ENCODE data around the gene AKR7A3.

Gene AKR7A3

GRCh38 chr1:19288324-19289241 is at the start of gene AKR7A3:
TSS of gene AKR7A3 (minus strand) at chr1:19288770. CDS start at chr1:19288709, 61 bp downstream.
- DNase-seq = peak in 2 of 4 experiments; percentile 24 to 29

GRCh38 chr1:19338323-19338762 is 49.8 kb upstream of the AKR7A3 start:
- no peak for DNase-seq

- DNase-seq = no peak
Observed at GRCh38 chr1:19337289-19337688, 48.7 kb upstream of the AKR7A3 start.

DNA sequence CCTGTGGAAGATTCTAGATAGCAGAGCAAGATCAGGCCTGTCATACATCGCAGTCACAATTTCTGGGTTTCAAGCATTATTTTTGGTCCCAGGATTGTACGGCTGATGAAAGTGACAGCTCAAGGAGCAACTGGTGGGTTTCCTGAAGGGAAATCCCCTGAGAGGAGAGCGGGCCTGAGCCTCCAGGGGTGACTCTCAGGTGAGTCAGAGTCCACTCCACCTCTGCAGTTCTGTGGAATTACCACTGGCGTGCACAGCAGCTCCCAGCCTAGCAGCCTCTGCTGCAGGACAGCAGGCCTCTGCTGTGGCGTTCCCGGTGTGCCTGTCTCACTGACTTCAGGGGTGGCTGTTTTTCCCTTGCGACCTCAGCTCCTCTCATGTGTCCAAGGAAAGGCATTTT is 48.0 kb upstream of the AKR7A3 start:
- DNase-seq = no peak

- no peak for DNase-seq
Observed at GRCh38 chr1:19333587-19334354, 45.2 kb upstream of the AKR7A3 start.

DNA sequence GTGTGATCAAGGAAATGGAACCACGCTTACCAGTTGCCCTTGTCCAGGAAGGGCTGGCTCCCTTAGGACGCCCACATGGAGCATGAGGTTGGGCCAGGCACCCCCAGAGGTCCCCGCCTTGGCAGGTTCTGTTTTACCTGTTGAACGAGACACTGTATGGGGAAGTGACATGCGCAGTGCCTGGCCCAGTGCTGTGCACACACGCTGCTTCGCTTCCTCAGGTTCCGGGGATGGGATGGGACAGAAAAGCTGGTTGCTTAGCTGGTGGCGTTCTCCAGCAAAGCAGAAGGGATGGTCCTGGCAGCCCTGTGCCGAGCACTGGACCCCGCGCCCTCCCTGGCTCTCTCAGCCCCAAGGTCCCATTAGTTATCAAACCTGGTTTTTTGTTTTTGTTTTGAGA is 44.3 kb upstream of the AKR7A3 start:
- no peak for DNase-seq

DNA sequence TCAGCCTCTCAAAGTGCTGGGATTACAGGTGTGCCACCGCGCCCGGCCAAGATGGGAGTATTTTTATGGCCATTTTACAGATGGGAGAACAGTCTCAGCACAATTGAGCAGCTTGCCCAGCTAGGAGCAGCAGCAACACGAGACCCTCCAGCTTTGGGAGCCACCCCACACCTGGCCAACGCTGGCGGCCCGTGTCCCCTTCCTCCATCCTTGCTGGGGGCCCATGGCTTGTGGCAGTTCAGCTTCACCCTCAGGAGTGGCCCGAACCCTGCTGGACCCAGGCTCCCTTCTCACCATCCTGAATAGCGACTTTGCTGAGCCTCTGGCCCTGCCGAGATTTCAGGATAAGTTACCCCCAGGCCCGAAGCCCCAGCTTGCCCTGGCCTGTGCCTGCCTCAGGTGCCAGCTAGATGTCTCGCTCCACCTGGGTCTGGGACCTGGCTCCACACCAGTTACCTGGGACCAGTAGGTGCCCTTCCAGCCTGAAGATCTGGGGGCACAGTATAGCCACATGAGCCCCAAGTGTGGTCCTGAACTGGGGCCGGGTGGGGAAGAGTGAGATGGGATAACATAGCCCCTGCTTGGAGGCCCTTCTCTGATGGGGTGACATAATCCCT is 42.8 kb upstream of the AKR7A3 start:
- DNase-seq = no peak

- DNase-seq = no peak
Observed at GRCh38 chr1:19330449-19331135, 42.0 kb upstream of the AKR7A3 start.

GRCh38 chr1:19329611-19330010 is 41.0 kb upstream of the AKR7A3 start:
- DNase-seq = no peak

DNA sequence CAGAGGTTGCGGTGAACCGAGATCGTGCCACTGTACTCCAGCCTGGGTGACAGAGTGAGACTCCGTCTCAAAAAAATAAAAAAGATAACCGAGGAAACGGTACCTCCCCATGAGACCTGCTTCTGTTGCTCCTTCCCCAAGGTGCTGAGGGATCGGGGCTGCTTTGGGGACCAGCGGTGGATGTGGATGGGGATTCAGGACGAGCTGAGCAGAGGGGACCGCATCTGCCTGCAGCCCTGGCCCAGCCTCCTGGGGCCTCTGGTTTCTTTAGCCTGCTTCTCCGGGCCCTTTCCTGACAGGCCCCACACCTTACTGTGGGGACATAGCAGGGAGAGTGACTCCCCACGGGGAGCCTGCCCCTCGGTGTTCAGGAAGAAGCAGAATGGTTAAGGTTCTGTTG is 40.6 kb upstream of the AKR7A3 start:
- DNase-seq = no peak

GRCh38 chr1:19328486-19328885 is 39.9 kb upstream of the AKR7A3 start:
- no peak for DNase-seq

DNA sequence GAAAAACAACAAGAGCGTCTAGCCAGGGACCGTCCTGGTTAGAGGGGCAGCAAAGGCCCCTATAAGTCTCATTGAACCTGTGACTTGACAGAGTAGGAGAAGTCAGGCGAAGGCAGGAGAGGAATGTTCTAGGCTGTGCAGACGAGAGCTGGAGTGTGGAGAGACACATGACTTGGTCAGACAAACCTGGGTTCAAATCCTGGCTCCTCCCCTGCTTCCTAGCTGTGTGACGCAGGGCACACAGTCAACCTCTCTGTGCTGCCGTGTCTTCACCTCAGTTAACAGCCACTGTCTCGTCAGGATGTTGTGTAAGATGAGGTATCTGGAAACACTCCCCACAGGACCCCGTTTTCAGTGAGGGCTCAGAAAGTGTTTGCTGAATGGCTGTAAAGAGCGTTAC is 39.2 kb upstream of the AKR7A3 start:
- no peak for DNase-seq

DNA sequence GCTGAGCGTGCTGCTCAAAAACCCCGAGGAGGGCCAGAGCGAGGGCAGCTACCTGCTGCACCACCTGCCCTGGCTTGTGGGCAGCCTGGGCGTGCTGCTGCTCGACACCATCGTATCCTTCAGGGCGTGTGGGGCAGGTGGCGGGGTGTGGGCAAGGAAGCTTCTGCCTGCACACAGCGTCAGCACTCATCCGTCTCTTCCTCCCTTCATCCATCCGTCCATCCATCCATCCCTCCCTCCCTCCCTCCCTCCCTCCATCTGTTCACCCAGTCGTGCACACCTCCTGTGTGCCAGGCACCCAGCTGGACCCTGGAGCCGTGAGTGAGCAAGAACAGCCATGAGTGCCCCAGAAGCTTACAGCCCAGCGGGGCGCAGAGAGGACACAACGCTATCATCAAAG is 38.7 kb upstream of the AKR7A3 start:
- no peak for DNase-seq

DNA sequence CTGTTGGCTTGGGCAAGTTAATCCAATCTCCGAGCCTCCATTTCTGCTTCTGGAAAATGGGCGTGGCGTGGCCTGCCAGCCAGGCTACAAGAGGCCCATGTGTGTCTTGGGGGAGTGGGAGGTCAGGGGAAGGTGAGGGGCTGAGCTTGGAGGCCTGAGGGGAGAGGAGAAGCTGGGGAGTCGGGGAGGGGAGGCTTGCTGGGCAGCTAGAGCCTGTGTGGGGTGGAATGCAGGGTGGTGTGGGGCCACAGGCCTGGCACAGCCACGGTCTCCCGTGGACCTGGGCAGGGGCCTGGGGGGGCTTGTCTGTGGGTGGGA is 38.1 kb upstream of the AKR7A3 start:
- DNase-seq = no peak

GRCh38 chr1:19325958-19326747 is 37.6 kb upstream of the AKR7A3 start:
- no peak for DNase-seq

DNA sequence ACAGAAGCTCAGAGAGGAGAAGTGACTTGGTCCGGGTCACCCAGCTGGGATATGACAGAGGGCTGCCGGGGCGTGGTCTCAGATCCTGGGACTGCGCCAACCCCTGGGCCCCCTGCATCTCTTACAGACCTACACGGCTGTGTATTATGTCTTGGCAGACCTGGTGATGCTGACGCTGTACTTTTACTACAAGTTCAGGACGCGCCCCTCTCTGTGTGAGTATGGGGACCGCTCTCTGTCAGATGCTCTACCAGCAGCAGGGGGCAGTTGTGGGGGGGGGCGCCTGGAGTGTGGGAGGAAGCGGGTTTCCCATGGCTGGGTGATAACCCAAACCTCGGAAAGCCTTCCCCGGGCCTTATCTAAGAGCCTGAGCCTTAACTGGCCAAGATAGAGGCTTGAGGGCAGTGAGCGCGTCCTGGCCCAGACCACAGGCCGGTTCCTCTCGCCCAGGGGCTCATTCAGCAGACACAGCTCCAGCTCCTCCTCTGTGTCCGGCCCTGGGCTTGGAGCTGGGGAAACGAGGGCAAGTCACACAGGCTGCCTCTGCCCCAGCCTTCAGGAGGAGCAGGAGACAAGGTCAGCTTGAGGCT is 36.9 kb upstream of the AKR7A3 start:
- no peak for DNase-seq

- no peak for DNase-seq
Observed at GRCh38 chr1:19324665-19324990, 36.1 kb upstream of the AKR7A3 start.

DNA sequence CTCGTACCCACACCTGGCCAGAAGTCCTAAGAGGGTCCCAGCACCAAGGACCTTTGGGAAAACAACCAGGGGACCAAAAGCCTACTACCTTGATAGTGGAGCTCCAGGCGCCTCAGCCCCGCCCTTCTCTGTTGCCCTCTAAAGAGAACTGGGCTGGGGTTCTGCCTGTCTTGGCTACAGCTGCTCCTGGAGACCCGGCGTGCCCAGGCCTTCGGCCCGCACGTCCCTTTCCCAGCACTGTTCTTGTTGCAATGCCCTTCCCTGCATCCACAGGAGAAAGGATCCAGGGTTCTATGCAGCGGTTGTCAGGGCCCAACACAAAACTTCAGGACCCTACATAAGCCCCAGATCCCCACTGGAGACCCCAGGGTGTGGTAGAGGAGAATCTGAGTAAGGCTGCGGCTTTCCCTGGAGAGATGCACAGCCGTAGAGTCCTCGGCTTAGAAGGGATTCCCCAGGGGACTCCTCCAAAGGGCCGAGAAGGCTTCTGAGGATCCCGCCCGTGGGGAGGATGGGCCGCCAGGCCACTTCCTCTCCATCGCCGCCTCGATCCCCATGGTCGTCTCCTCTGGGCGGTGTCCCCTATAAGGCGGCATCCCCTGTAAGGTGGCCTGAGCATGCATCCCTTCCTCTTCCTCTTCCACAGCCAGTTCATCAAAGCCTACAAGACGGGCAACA is 35.6 kb upstream of the AKR7A3 start:
- no peak for DNase-seq

GRCh38 chr1:19322481-19322880 is 33.9 kb upstream of the AKR7A3 start:
- DNase-seq = no peak

DNA sequence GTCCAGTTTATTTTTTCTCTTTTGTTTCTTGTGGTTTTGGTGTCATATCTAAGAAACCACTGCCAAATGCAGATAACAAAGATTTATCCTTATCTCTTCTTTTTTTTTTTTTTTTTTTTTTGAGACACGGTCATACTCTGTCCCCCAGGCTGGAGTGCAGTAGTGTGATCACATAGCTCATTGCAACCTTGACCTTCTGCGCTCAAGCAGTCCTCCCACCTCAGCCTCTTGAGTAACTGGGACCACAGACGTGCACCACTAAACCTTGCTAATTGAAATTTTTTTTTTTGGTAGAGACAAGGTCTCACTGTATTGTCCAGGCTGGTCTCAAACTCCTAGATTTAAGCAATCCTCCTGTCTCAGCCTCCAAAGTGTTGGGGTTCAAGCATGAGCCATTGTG is 32.5 kb upstream of the AKR7A3 start:
- no peak for DNase-seq

- DNase-seq = no peak
Observed at GRCh38 chr1:19319196-19319595, 30.6 kb upstream of the AKR7A3 start.
